ENCODE measurements around the gene CHRM3.
"Not testable (repeated sequence)": the region's sequence is repeated elsewhere in the genome, so short reads cannot be mapped to it uniquely, and the experiment has no call there.

The CHRM3 gene

GRCh38 chr1:239386453-239387303 lies at the start of gene CHRM3:
TSS of gene CHRM3 (plus strand) at chr1:239386568. CDS start at chr1:239907452, 520,884 bp downstream.
- DNase-seq (ENCODE audit: low read depth in 2 of 2), result no peak

- no peak for DNase-seq (ENCODE audit: low read depth in 2 of 2)
Observed at GRCh38 chr1:239337799-239338430, 48.5 kb upstream of the CHRM3 start.

- no peak for DNase-seq (ENCODE audit: low read depth in 2 of 2)
Observed at GRCh38 chr1:239347776-239348175, 38.6 kb upstream of the CHRM3 start.

- DNase-seq (ENCODE audit: low read depth in 2 of 2), result no peak
Observed at GRCh38 chr1:239348635-239349353, 37.6 kb upstream of the CHRM3 start.

GRCh38 chr1:239349699-239350098 lies 36.7 kb upstream of the CHRM3 start:
- DNase-seq (ENCODE audit: low read depth in 2 of 2), result no peak

GRCh38 chr1:239353536-239353935 lies 32.8 kb upstream of the CHRM3 start:
- DNase-seq (ENCODE audit: low read depth in 2 of 2), result no peak

GRCh38 chr1:239354231-239354630 lies 32.1 kb upstream of the CHRM3 start:
- DNase-seq (ENCODE audit: low read depth in 2 of 2), result no peak

GRCh38 chr1:239357867-239358266 lies 28.5 kb upstream of the CHRM3 start:
- DNase-seq (ENCODE audit: low read depth in 2 of 2), result no peak

- DNase-seq (ENCODE audit: low read depth in 2 of 2), result no peak
Observed at GRCh38 chr1:239361403-239361802, 25.0 kb upstream of the CHRM3 start.

- no peak for DNase-seq (ENCODE audit: low read depth in 2 of 2)
Observed at GRCh38 chr1:239363930-239364329, 22.4 kb upstream of the CHRM3 start.

- DNase-seq (ENCODE audit: low read depth in 2 of 2), result no peak
Observed at GRCh38 chr1:239367196-239367810, 19.1 kb upstream of the CHRM3 start.

- DNase-seq (ENCODE audit: low read depth in 2 of 2), result no peak
Observed at GRCh38 chr1:239368436-239369109, 17.8 kb upstream of the CHRM3 start.

- DNase-seq (ENCODE audit: low read depth in 2 of 2), result not testable (repeated sequence)
Observed at GRCh38 chr1:239370869-239371268, 15.5 kb upstream of the CHRM3 start.

- no peak for DNase-seq (ENCODE audit: low read depth in 2 of 2)
Observed at GRCh38 chr1:239382666-239383065, 3.7 kb upstream of the CHRM3 start.

GRCh38 chr1:239383714-239384113 lies 2.7 kb upstream of the CHRM3 start:
- no peak for DNase-seq (ENCODE audit: low read depth in 2 of 2)

- DNase-seq (ENCODE audit: low read depth in 2 of 2), result no peak
Observed at GRCh38 chr1:239387304-239388158, 1.2 kb downstream of the CHRM3 start.

GRCh38 chr1:239388159-239388485 lies 1.8 kb downstream of the CHRM3 start:
- no peak for DNase-seq (ENCODE audit: low read depth in 2 of 2)

- no peak for DNase-seq (ENCODE audit: low read depth in 2 of 2)
Observed at GRCh38 chr1:239388578-239388977, 2.2 kb downstream of the CHRM3 start.

- no peak for DNase-seq (ENCODE audit: low read depth in 2 of 2)
Observed at GRCh38 chr1:239389703-239390102, 3.3 kb downstream of the CHRM3 start.

- no peak for DNase-seq (ENCODE audit: low read depth in 2 of 2)
Observed at GRCh38 chr1:239392271-239392670, 5.9 kb downstream of the CHRM3 start.

- no peak for DNase-seq (ENCODE audit: low read depth in 2 of 2)
Observed at GRCh38 chr1:239394107-239394506, 7.7 kb downstream of the CHRM3 start.

All from stimulated activated CD8-positive, alpha-beta memory T cell treated with anti-CD3 and anti-CD28 coated beads, Interleukin-2, amount 100 ng/mL, for 1 hour (primary cell).